HEK293 (cell line): ENCODE measurements around the gene PNMA1.

Experiments
- BCL6B ChIP-seq: fragments of 450-650 bp; formaldehyde crosslinking; IDR thresholded peaks from 2 replicates; pipeline ENCODE4 v1.5.1; 2017; ENCODE audit warnings: missing biosample characterization, missing genetic modification characterization
- RBAK ChIP-seq: fragments of 450-650 bp; formaldehyde crosslinking; IDR thresholded peaks from 2 replicates; pipeline ENCODE4 v1.5.1; 2016; ENCODE audit warnings: missing biosample characterization, missing genetic modification characterization
- TSHZ1 ChIP-seq: fragments of 450-650 bp; formaldehyde crosslinking; IDR thresholded peaks from 2 replicates; pipeline ENCODE4 v1.5.1; 2016; ENCODE audit warnings: missing biosample characterization, missing genetic modification characterization, borderline replicate concordance
- YY1 ChIP-seq: fragments of 450-650 bp; formaldehyde crosslinking; IDR thresholded peaks from 2 replicates; pipeline ENCODE4 v1.5.1; 2018; ENCODE audit warnings: missing biosample characterization, missing genetic modification characterization
- ZEB2 ChIP-seq: fragments of 450-650 bp; formaldehyde crosslinking; IDR thresholded peaks from 2 replicates; pipeline ENCODE4 v1.5.1; 2016; ENCODE audit warnings: missing biosample characterization, missing genetic modification characterization
- ZNF311 ChIP-seq: fragments of 450-650 bp; formaldehyde crosslinking; IDR thresholded peaks from 2 replicates; pipeline ENCODE4 v1.5.1; 2017; ENCODE audit warnings: missing biosample characterization, missing genetic modification characterization, borderline replicate concordance
- ZNF488 ChIP-seq: fragments of 450-650 bp; formaldehyde crosslinking; IDR thresholded peaks from 2 replicates; pipeline ENCODE4 v1.5.1; 2016; ENCODE audit warnings: missing biosample characterization, missing genetic modification characterization

- no peak for TF ChIP-seq BCL6B
- no peak for TF ChIP-seq ZNF488 (tag by site-specific recombination)
- no peak for TF ChIP-seq ZNF311 (tag by site-specific recombination)
- no peak for TF ChIP-seq TSHZ1 (tag by site-specific recombination)
- no peak for TF ChIP-seq ZEB2 (tag by site-specific recombination)
- TF ChIP-seq RBAK (tag by site-specific recombination), result no peak
- TF ChIP-seq YY1 (tag by site-specific recombination), result no peak
Measured at GRCh38 chr14:73732006-73732405, 17.8 kb upstream of the PNMA1 start.
